WTC11 (cell line): Measurements from ENCODE around the gene PYGB. TPM values are rescaled to one million over a fixed set of nuclear protein-coding genes. Genes with fewer than 3 reads are reported as not detected.

ENCODE experiments used
- ATAC-seq: fragments of 200-7000 bp; cut with Tn5 transposase; 2 replicates; pipeline ENCODE4 v1.10.0; 2021; ENCODE audit warnings: mild to moderate bottlenecking, moderate library complexity
- CTCF ChIA-PET: fragments of 300-600 bp; sonication (Branson Sonifier 250); formaldehyde crosslinking; loops from one replicate; lab custom pipeline; 2021; ENCODE audit warnings: antibody characterized with exemption; lab: Charles Lee
- POLR2A ChIA-PET: fragments of 350-600 bp; sonication (Branson Sonifier 250); formaldehyde crosslinking; loops from one replicate; lab custom pipeline; 2021; ENCODE audit warnings: antibody characterized with exemption; lab: Charles Lee
- DNase-seq: peaks from one replicate; pipeline ENCODE4 v3.0.0; 2021; ENCODE audit warnings: low spot score
- H3K27ac Mint-ChIP-seq: 2 replicates; pipeline ENCODE4 v1.8.0; 2021; ENCODE audit warnings: mixed read lengths
- H3K27me3 Mint-ChIP-seq: 2 replicates; pipeline ENCODE4 v1.8.0; 2021; ENCODE audit warnings: low read depth, mild to moderate bottlenecking, moderate library complexity, mixed read lengths
- H3K36me3 Mint-ChIP-seq: 2 replicates; pipeline ENCODE4 v1.8.0; 2021; ENCODE audit warnings: mixed read lengths
- H3K4me1 Mint-ChIP-seq: 2 replicates; pipeline ENCODE4 v1.8.0; 2022; ENCODE audit warnings: mixed read lengths
- H3K4me3 Mint-ChIP-seq: 2 replicates; pipeline ENCODE4 v1.8.0; 2021; ENCODE audit warnings: mild to moderate bottlenecking, moderate library complexity, mixed read lengths
- H3K9me3 Mint-ChIP-seq: 2 replicates; pipeline ENCODE4 v1.8.0; 2021; ENCODE audit warnings: mixed read lengths
- AFF4 ChIP-seq: sonication (generic); formaldehyde crosslinking; IDR thresholded peaks from 2 replicates; pipeline ENCODE4 v1.8.1; 2023; ENCODE audit warnings: mild to moderate bottlenecking, missing genetic modification reagents, borderline replicate concordance
- ELF4 ChIP-seq: sonication (generic); formaldehyde crosslinking; IDR thresholded peaks from 2 replicates; pipeline ENCODE4 v1.8.1; 2022; ENCODE audit warnings: low read depth, mild to moderate bottlenecking, moderate library complexity, missing genetic modification reagents
- EMX1 ChIP-seq: fragments of 250-450 bp; sonication (Bioruptor Pico); IDR thresholded peaks from 2 replicates; pipeline ENCODE4 v1.8.0; 2021; ENCODE audit warnings: mild to moderate bottlenecking
- ERG ChIP-seq: fragments of 250-450 bp; sonication (Bioruptor Pico); IDR thresholded peaks from 2 replicates; pipeline ENCODE4 v1.8.0; 2021; ENCODE audit warnings: mild to moderate bottlenecking
- FOXP1 ChIP-seq: sonication (generic); formaldehyde crosslinking; IDR thresholded peaks from 2 replicates; pipeline ENCODE4 v1.8.0; 2022; ENCODE audit warnings: missing genetic modification reagents, mild to moderate bottlenecking, moderate library complexity, borderline replicate concordance
- FOXP4 ChIP-seq: sonication (generic); formaldehyde crosslinking; IDR thresholded peaks from 2 replicates; pipeline ENCODE4 v1.8.0; 2022; ENCODE audit warnings: mild to moderate bottlenecking, missing genetic modification reagents
- MAX ChIP-seq: sonication (generic); formaldehyde crosslinking; IDR thresholded peaks from 2 replicates; pipeline ENCODE4 v1.8.0; 2022; ENCODE audit warnings: mild to moderate bottlenecking, missing genetic modification reagents
- NFE2L1 ChIP-seq: sonication (generic); formaldehyde crosslinking; IDR thresholded peaks from 2 replicates; pipeline ENCODE4 v1.8.1; 2023; ENCODE audit warnings: missing genetic modification reagents
- NFYB ChIP-seq: sonication (generic); formaldehyde crosslinking; conservative IDR thresholded peaks from 2 replicates; pipeline ENCODE4 v1.8.0; 2022; ENCODE audit warnings: low read depth, missing genetic modification reagents
- NR2C2 ChIP-seq: sonication (generic); formaldehyde crosslinking; IDR thresholded peaks from 2 replicates; pipeline ENCODE4 v1.8.0; 2022; ENCODE audit warnings: mild to moderate bottlenecking, missing genetic modification reagents
- RORB ChIP-seq: fragments of 250-450 bp; sonication (Bioruptor Pico); IDR thresholded peaks from 2 replicates; pipeline ENCODE4 v1.9.0; 2021; ENCODE audit warnings: mild to moderate bottlenecking
- SOX15 ChIP-seq: fragments of 250-450 bp; sonication (Bioruptor Pico); IDR thresholded peaks from 2 replicates; pipeline ENCODE4 v1.9.0; 2021; ENCODE audit warnings: mild to moderate bottlenecking
- TCF7 ChIP-seq: sonication (generic); formaldehyde crosslinking; IDR thresholded peaks from 2 replicates; pipeline ENCODE4 v1.8.0; 2022; ENCODE audit warnings: mild to moderate bottlenecking, low read depth, missing genetic modification reagents, moderate library complexity
- TEAD1 ChIP-seq: sonication (generic); formaldehyde crosslinking; IDR thresholded peaks from 2 replicates; pipeline ENCODE4 v1.8.0; 2022; ENCODE audit warnings: mild to moderate bottlenecking, missing genetic modification reagents
- ZNF138 ChIP-seq: sonication (generic); formaldehyde crosslinking; conservative IDR thresholded peaks from 2 replicates; pipeline ENCODE4 v1.8.1; 2022; ENCODE audit warnings: mild to moderate bottlenecking, moderate library complexity, missing genetic modification reagents
- ZNF263 ChIP-seq: sonication (generic); formaldehyde crosslinking; IDR thresholded peaks from 2 replicates; pipeline ENCODE4 v1.8.1; 2022; ENCODE audit warnings: low read depth, mild to moderate bottlenecking, moderate library complexity, missing genetic modification reagents
- ZNF423 ChIP-seq: fragments of 250-450 bp; sonication (Bioruptor Pico); IDR thresholded peaks from 2 replicates; pipeline ENCODE4 v2.1.2; 2022; ENCODE audit warnings: mild to moderate bottlenecking, moderate library complexity
- total RNA-seq: library from RNA; stranded (reverse); gene quantifications from 3 replicates; pipeline ENCODE4 v1.2.3, GENCODE V29; 2021
- TF ChIP-seq, protein P1 (sequence below): sonication (generic); formaldehyde crosslinking; IDR thresholded peaks from 2 replicates; pipeline ENCODE4 v1.8.1; 2023; ENCODE audit warnings: mild to moderate bottlenecking, missing genetic modification reagents
- TF ChIP-seq, protein P2 (sequence below): fragments of 250-450 bp; sonication (Bioruptor Pico); IDR thresholded peaks from 2 replicates; pipeline ENCODE4 v2.1.2; 2022; ENCODE audit warnings: mild to moderate bottlenecking, moderate library complexity
- TF ChIP-seq, protein P3 (sequence below): sonication (generic); formaldehyde crosslinking; IDR thresholded peaks from 2 replicates; pipeline ENCODE4 v1.8.1; 2022; ENCODE audit warnings: missing genetic modification reagents, borderline replicate concordance
- TF ChIP-seq, protein P4 (sequence below): sonication (generic); formaldehyde crosslinking; IDR thresholded peaks from 2 replicates; pipeline ENCODE4 v1.8.1; 2022; ENCODE audit warnings: mild to moderate bottlenecking, moderate library complexity, missing genetic modification reagents

The PYGB gene
- total RNA-seq, 1 experiment from 2014 or later: 48.5 TPM

DNA sequence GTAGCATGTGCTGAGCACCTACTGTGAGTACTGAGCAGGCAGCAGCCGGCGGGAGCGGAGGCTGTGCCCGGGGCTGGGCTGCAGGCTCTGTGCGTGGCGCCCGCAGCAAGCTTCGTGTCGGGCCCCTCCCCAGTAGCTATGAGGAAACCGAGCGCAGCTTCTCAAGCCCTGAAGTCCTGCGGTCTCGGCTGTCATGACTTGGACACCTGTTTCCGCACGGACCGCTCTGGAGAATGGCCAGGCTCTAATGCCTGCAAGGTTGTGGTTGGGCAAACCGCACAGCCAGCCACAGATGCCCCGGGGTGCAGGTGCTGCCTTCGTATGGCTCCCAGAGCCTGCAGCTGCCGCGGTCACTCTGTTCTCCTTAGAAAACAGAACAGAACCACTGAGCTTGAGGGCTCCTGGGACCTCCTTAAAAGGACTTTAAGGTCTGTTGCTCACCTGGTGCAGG, 33.7 kb downstream of the PYGB start:
- TF ChIP-seq, protein P1, sequence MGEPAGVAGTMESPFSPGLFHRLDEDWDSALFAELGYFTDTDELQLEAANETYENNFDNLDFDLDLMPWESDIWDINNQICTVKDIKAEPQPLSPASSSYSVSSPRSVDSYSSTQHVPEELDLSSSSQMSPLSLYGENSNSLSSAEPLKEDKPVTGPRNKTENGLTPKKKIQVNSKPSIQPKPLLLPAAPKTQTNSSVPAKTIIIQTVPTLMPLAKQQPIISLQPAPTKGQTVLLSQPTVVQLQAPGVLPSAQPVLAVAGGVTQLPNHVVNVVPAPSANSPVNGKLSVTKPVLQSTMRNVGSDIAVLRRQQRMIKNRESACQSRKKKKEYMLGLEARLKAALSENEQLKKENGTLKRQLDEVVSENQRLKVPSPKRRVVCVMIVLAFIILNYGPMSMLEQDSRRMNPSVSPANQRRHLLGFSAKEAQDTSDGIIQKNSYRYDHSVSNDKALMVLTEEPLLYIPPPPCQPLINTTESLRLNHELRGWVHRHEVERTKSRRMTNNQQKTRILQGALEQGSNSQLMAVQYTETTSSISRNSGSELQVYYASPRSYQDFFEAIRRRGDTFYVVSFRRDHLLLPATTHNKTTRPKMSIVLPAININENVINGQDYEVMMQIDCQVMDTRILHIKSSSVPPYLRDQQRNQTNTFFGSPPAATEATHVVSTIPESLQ (CRISPR knock-in tag): no peak
- TF ChIP-seq ZNF138 (CRISPR knock-in tag) (no peak), TEAD1 (CRISPR knock-in tag) (no peak), RORB (CRISPR knock-in tag) (no peak), SOX15 (CRISPR knock-in tag) (no peak), ELF4 (CRISPR knock-in tag) (no peak), FOXP4 (CRISPR knock-in tag) (no peak), NR2C2 (CRISPR knock-in tag) (no peak), EMX1 (CRISPR knock-in tag) (no peak), NFE2L1 (CRISPR knock-in tag) (no peak), ZNF423 (CRISPR knock-in tag) (no peak)
- ChIA-PET POLR2A (no interaction called here), CTCF (interaction anchor here (1.2 to 1.5 kb wide), 2 partner anchors 14 kb away, joined by 4 to 5 read pairs; no protein-coding TSS in a partner anchor)
- H3K36me3 Mint-ChIP-seq: peaks cover 38% of the 10 kb centered on the region
- no peaks in the 10 kb centered on the region for H3K27me3 Mint-ChIP-seq
- H3K4me3 Mint-ChIP-seq: no peak overlapping the region
- DNase-seq (peak; percentile 6), ATAC-seq (no peak)
- H3K4me1 Mint-ChIP-seq: no peaks in the 10 kb centered on the region
- H3K27ac Mint-ChIP-seq: no peak overlapping the region
- no peaks in the 10 kb centered on the region for H3K9me3 Mint-ChIP-seq

DNA sequence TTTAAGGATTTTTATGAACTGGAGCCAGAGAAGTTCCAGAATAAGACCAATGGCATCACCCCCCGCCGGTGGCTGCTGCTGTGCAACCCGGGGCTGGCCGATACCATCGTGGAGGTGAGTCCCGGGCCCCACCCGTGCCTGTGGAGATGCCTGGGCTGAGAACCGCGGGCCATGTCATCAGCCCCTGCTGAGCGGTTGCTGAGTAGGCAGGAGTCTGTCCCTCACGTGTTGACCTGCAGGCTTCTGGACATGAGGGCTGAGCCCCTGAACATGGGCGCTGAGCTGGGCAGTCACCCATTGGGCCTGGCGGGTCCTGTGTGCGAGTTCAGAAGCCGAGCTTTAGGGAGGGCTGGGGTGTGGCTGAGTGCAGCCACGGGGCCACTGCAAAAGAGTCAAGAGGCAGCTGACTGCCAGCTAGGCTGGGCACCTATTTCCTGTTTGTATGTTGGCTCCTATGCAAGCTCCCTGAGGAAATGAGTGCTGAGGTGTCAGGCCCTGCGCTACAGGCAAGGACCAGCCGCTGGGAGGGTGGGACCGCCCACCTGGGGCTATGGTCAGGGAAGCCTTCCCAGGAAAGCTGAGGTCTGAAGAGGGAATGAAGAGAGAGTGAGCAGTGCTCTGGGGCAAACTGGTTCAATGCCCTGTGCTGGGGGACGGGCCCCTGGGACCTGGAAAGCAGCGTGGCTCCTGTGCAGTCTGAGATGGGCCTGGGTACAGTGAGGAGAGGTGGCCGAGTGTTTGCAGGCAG, 34.3 kb downstream of the PYGB start:
- H3K36me3 Mint-ChIP-seq: peaks cover 39% of the 10 kb centered on the region
- no peaks in the 10 kb centered on the region for H3K4me1 Mint-ChIP-seq
- no peak for ATAC-seq
- CTCF ChIA-PET: interaction anchor here (1.2 kb wide), 1 partner anchor 13 kb away, joined by 5 read pairs; no protein-coding TSS in a partner anchor
- TF ChIP-seq AFF4 (CRISPR knock-in tag) (no peak), TCF7 (CRISPR knock-in tag) (no peak), NFE2L1 (CRISPR knock-in tag) (no peak), ERG (CRISPR knock-in tag) (no peak), FOXP1 (CRISPR knock-in tag) (no peak), ZNF263 (CRISPR knock-in tag) (no peak), MAX (CRISPR knock-in tag) (no peak), NFYB (no peak)
- TF ChIP-seq, protein P2, sequence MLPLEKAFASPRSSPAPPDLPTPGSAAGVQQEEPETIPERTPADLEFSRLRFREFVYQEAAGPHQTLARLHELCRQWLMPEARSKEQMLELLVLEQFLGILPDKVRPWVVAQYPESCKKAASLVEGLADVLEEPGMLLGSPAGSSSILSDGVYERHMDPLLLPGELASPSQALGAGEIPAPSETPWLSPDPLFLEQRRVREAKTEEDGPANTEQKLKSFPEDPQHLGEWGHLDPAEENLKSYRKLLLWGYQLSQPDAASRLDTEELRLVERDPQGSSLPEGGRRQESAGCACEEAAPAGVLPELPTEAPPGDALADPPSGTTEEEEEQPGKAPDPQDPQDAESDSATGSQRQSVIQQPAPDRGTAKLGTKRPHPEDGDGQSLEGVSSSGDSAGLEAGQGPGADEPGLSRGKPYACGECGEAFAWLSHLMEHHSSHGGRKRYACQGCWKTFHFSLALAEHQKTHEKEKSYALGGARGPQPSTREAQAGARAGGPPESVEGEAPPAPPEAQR (CRISPR knock-in tag): no peak
- TF ChIP-seq, protein P3, sequence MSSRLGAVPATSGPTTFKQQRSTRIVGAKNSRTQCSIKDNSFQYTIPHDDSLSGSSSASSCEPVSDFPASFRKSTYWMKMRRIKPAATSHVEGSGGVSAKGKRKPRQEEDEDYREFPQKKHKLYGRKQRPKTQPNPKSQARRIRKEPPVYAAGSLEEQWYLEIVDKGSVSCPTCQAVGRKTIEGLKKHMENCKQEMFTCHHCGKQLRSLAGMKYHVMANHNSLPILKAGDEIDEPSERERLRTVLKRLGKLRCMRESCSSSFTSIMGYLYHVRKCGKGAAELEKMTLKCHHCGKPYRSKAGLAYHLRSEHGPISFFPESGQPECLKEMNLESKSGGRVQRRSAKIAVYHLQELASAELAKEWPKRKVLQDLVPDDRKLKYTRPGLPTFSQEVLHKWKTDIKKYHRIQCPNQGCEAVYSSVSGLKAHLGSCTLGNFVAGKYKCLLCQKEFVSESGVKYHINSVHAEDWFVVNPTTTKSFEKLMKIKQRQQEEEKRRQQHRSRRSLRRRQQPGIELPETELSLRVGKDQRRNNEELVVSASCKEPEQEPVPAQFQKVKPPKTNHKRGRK (CRISPR knock-in tag): no peak
- TF ChIP-seq, protein P4, sequence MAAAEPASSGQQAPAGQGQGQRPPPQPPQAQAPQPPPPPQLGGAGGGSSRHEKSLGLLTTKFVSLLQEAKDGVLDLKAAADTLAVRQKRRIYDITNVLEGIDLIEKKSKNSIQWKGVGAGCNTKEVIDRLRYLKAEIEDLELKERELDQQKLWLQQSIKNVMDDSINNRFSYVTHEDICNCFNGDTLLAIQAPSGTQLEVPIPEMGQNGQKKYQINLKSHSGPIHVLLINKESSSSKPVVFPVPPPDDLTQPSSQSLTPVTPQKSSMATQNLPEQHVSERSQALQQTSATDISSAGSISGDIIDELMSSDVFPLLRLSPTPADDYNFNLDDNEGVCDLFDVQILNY: no peak
- TF ChIP-seq, all 79 proteins: peak for 0
- H3K9me3 Mint-ChIP-seq: no peaks in the 10 kb centered on the region
- peak; percentile 7 for DNase-seq
- no peak overlapping the region for H3K4me3 Mint-ChIP-seq
- H3K27me3 Mint-ChIP-seq: no peaks in the 10 kb centered on the region
- peak overlapping the region; percentile 16; the same call in 1 of the 2 replicates for H3K27ac Mint-ChIP-seq
- POLR2A ChIA-PET: no interaction called here
